GM19043 (cell line): ENCODE measurements around the gene CLEC14A.

Source experiments
- ATAC-seq: cut with Tn5 transposase; IDR thresholded peaks from one replicate; pipeline ENCODE4 v1.9.1; 2021; ENCODE audit warnings: low read depth; ENCODE audit not compliant: unreplicated experiment

The CLEC14A gene

GRCh38 chr14:38255673-38256532 lies at the start of gene CLEC14A:
Gene CLEC14A, minus strand, starts transcription at chr14:38256093. Its CDS starts 71 bp downstream, at chr14:38256022.
- no peak for ATAC-seq

GRCh38 chr14:38302966-38303365 lies 47.1 kb upstream of the CLEC14A start:
- ATAC-seq: no peak

DNA sequence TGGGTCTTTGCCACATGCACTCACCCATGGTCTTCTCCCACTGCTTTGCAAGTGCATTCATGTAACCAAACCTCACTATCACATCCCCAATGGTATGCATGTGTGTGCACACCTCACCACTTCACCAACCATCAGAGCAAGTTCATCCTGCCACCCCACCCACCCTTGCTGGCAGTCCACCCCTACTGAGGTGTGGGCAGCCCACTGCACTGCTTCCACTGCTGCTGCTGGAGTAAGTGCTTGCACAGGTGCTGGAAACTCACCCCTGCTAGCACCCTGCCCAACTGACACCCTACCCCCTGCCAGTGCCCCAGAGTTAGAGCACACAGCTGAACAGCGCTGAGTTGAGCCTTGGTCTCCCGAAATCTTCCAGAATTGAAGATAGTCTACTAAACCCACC lies 46.1 kb upstream of the CLEC14A start:
- ATAC-seq: no peak

DNA sequence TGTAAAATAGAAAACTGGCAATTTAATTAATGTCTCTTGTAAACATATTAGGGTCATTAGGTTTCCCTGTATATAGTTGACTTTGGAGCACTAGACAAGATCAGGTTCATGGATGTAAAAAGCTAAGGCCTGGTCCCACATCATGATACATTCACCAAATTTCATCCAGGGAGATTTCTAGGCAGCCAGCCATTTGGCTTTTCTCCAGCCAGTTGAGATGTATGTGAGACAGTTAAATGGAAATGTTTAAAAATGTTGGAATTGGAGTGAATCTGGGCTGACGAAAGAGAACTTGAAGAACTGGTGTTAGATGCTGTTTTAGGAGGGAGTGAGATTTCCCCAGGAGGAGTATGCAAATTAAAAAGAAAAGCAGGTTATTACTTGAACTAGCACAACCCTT lies 41.8 kb upstream of the CLEC14A start:
- no peak for ATAC-seq

DNA sequence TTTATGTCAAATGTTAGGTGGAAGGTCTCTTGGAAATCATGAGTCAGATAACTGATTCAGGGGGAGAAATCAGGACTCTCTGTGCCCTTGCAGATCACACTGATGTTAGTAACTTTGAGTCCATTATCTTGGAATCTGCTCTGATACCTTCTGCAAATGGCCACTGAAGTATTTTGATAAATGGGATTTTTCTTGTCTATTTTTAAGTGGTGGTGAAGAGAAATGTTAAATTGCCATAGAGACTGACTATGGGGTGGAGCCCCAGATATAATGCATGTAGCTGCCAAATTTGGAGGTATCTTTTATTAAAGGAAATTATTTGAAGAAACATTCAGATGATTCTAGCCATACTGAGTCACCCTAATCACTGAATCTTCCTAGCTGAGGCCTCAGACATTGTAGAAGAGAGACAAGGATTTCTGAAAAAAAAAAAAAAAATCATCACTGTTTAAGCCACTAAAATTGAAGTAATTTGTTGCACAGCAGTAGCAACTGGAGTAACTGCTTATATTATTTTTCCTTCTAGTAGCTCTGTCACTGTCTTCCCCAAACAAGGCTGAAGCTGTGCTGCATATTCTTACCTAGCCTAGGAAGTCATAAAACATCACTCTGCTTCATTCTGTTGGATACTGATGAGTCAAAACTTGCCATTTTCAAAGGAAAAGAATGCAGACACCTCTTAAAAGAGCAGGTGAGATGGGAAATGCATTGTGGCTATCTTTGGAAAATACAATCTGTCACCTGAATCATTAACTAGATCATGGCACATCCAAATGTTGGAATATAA lies 36.0 kb upstream of the CLEC14A start:
- no peak for ATAC-seq

GRCh38 chr14:38290601-38291188 lies 34.8 kb upstream of the CLEC14A start:
- ATAC-seq: no peak

DNA sequence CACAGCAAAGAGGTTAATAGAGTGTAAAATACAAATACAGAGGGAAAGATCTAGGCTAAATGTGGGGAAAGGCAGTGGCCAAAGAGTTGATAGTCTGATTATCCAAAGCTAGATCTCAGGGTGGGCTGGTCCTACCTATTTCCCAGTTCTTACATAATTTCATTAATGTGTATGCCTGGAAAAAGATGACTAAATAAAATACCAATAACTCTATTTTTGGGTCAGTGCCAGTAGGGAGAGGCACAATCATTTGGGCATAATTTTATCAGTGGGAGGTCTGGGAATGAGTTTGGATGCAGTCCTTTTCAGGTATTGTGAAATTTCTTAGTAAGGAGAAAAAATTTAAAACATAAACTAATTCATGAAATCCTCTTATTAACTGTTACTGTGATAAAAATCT lies 30.6 kb upstream of the CLEC14A start:
- ATAC-seq: no peak

GRCh38 chr14:38285962-38286361 lies 30.1 kb upstream of the CLEC14A start:
- ATAC-seq: no peak

- ATAC-seq: no peak
Measured at GRCh38 chr14:38282936-38283335, 27.0 kb upstream of the CLEC14A start.

DNA sequence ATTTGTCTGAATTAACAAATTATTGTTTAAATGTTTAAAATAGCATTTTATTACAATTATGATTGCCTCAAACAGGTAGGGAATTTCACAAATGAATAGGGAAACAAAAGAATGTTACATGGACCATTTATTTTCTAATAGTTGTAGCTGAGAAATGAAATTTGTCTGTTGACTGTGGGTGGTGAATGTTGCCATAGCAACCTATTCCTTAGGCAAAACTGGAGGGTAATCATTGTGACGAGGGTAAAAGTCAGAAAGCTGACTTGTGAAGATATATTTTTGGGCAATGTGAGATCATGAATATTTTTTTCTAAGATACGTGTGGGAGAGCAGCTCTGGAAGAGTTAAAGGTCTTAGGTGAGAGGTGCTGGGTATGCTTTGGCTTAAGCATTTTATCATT lies 24.2 kb upstream of the CLEC14A start:
- no peak for ATAC-seq

DNA sequence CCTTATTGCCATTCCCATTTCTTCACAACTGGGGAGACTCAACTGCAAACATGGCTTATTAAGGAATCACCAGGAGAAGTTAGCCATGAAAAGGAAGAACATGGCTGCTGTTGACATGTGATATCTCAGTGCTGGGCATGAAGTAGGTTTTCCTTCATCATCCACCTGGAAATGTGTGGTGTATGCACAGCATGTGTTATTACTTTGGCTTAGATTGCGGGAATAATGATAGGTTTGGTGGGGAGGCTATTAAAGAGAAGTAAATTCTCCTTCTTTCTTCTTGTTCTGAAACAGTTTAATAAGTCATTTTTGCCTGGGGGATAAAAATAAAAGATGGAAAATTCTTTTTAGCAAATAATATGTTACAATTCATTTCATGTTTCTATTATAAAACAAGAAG lies 23.7 kb upstream of the CLEC14A start:
- no peak for ATAC-seq

- no peak for ATAC-seq
Measured at GRCh38 chr14:38278035-38278434, 22.1 kb upstream of the CLEC14A start.

GRCh38 chr14:38262844-38263243 lies 7.0 kb upstream of the CLEC14A start:
- no peak for ATAC-seq

DNA sequence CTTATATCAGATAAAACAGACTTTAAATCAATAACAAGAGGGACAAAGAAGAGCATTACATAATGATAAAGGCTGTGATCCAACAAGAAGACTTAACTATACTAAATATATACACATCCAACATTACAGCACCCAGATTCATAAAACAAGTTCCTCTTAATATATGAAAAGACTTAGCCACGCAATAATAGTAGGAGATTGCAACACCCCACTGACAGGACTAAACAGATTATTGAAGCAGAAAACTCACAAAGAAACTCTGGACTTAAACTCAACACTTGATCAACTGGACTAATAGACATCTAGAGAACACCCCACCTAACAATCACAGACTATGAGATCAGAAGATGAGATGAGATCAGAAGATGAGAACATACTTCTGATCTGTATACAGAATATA lies 5.7 kb upstream of the CLEC14A start:
- no peak for ATAC-seq

GRCh38 chr14:38257507-38257906 lies 1.6 kb upstream of the CLEC14A start:
- ATAC-seq: no peak

- ATAC-seq: no peak
Measured at GRCh38 chr14:38256533-38256840, 594 bp upstream of the CLEC14A start.

GRCh38 chr14:38255408-38255672 lies 553 bp downstream of the CLEC14A start:
- no peak for ATAC-seq

GRCh38 chr14:38254571-38255407 lies 1.1 kb downstream of the CLEC14A start:
- no peak for ATAC-seq

- ATAC-seq: no peak
Measured at GRCh38 chr14:38253676-38254075, 2.2 kb downstream of the CLEC14A start.

- ATAC-seq: no peak
Measured at GRCh38 chr14:38252066-38252710, 3.7 kb downstream of the CLEC14A start.
